ENCODE measurements around the gene TBC1D2B. TPM values are rescaled to one million over a fixed set of nuclear protein-coding genes. Genes with fewer than 3 reads are reported as not detected.
"Not testable (repeated sequence)": the region's sequence is repeated elsewhere in the genome, so short reads cannot be mapped to it uniquely, and the experiment has no call there.

The TBC1D2B gene
- total RNA-seq, 1 donor from 2014 or later, result 58.1 TPM

DNA sequence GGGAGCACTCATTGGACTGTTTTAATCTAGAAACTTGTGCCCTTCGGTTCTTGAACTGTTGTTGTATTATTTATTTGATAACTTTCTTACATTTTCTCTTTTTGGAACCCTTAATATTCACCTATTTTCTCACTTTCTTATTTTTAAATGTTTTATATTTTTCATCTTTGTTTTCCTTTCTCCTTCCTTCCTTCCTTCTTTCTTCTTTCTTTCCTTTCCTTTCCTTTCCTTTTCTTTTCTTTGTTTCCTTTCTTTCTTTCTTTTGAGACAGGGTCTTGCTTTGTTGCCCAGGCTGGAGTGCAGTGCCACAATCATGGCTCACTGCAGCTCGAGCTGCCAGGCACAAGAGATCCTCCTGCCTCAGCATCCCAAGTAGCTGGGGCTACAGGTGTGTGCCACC is 108.5 kb downstream of the TBC1D2B start:
- no peak overlapping the region for H3K4me3 Mint-ChIP-seq (ENCODE audit: unreplicated experiment)
- DNase-seq (ENCODE audit: low spot score), result no peak
- TF ChIP-seq, protein P1, sequence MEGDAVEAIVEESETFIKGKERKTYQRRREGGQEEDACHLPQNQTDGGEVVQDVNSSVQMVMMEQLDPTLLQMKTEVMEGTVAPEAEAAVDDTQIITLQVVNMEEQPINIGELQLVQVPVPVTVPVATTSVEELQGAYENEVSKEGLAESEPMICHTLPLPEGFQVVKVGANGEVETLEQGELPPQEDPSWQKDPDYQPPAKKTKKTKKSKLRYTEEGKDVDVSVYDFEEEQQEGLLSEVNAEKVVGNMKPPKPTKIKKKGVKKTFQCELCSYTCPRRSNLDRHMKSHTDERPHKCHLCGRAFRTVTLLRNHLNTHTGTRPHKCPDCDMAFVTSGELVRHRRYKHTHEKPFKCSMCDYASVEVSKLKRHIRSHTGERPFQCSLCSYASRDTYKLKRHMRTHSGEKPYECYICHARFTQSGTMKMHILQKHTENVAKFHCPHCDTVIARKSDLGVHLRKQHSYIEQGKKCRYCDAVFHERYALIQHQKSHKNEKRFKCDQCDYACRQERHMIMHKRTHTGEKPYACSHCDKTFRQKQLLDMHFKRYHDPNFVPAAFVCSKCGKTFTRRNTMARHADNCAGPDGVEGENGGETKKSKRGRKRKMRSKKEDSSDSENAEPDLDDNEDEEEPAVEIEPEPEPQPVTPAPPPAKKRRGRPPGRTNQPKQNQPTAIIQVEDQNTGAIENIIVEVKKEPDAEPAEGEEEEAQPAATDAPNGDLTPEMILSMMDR (IDR thresholded peaks at IDR 0.05), result no peak

DNA sequence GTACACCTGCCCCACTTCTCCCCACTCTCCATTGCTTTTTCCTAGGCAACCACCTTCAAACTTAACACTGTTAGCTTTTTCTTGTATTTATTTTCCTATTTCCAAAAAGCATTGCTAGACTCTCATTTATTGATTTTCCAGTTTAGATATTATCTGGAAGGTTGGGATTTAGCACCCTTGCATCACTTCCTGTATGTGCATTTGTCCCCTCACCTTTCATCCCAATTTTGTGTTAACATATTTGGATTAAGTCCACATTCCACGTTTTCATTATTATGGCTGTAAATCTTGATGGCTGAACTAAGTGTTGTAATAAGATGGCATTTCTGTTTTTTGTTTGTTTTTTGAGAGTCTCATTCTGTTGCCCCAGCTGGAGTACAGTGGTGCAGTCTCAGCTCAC is 109.7 kb downstream of the TBC1D2B start:
- peaks cover 1% of the 10 kb centered on the region for H3K36me3 Mint-ChIP-seq (ENCODE audit: low read depth)
- peaks cover 4% of the 10 kb centered on the region for H3K9me3 Mint-ChIP-seq (ENCODE audit: low read depth)
- TF ChIP-seq, protein P1 (IDR thresholded peaks at IDR 0.05), result no peak
- peaks cover 3% of the 10 kb centered on the region for H3K27me3 Mint-ChIP-seq (ENCODE audit: low read depth)
- H3K4me1 Mint-ChIP-seq (ENCODE audit: low read depth), result peaks cover 16% of the 10 kb centered on the region
- no peak overlapping the region for H3K27ac Mint-ChIP-seq (ENCODE audit: unreplicated experiment)
- no peak overlapping the region for H3K4me3 Mint-ChIP-seq (ENCODE audit: unreplicated experiment)
- DNase-seq (ENCODE audit: low spot score), result no peak

More for the DNA sequence above, 108.5 kb downstream of the TBC1D2B start:
- H3K27ac Mint-ChIP-seq (ENCODE audit: unreplicated experiment), result no peak overlapping the region
- peaks cover 19% of the 10 kb centered on the region for H3K4me1 Mint-ChIP-seq (ENCODE audit: low read depth)
- H3K36me3 Mint-ChIP-seq (ENCODE audit: low read depth), result peaks cover 1% of the 10 kb centered on the region
- H3K27me3 Mint-ChIP-seq (ENCODE audit: low read depth), result no peaks in the 10 kb centered on the region
- H3K9me3 Mint-ChIP-seq (ENCODE audit: low read depth), result peaks cover 4% of the 10 kb centered on the region

DNA sequence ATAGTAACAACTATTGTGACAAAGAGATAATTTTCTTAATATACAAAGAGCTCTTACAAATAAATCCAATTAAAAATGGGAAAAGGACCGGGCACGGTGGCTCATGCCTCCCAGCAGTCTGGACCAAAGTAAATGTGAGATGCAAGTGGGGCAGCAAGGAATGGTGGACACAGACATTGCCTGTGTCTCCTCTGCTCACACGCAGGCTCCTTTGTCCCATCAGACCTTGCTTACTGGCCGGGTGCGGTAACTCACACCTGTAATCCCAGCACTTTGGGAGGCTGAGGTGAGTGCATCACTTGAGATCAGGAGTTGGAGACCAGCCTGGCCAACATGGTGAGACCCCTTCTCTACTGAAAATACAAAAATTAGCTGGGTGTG is 110.3 kb downstream of the TBC1D2B start:
- H3K9me3 Mint-ChIP-seq (ENCODE audit: low read depth); DNase-seq (ENCODE audit: low spot score); H3K27me3 Mint-ChIP-seq (ENCODE audit: low read depth); H3K4me3 Mint-ChIP-seq (ENCODE audit: unreplicated experiment); H3K36me3 Mint-ChIP-seq (ENCODE audit: low read depth); H3K27ac Mint-ChIP-seq (ENCODE audit: unreplicated experiment): not testable (repeated sequence)
- H3K4me1 Mint-ChIP-seq (ENCODE audit: low read depth), result peaks cover 15% of the 10 kb centered on the region

DNA sequence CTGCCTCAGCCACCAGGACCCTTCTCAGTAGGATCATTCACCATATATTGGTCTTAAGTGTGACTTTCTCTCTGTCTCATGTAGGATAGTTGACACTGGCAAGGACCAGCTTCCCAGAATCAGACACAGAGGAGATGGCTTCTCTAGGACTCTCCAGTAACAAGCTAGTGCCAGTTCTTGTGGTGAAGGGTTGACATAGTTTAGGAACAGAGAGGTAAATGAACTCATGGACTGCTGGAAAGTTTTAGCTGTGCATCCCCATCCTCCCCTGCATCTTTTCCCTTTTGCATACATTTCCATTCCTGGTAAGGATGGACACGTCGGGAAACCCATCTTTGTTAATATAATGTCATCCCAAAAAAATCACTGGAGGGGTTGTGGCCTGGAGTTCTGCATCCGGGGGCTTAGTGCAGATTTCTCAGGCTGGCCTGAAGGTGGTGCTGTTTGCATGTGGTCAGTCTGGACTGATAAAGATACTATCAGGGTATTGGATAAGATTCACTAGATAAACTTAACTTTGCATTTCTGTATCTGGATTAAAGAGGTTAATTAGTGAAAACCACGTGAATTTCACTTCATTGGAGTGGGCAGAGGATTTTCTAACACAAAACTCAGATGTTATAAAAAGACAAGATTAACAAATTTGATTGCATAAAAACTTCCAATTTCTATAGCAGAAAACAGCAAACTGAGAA is 110.8 kb downstream of the TBC1D2B start:
- peaks cover 3% of the 10 kb centered on the region for H3K27me3 Mint-ChIP-seq (ENCODE audit: low read depth)
- peaks cover 4% of the 10 kb centered on the region for H3K9me3 Mint-ChIP-seq (ENCODE audit: low read depth)
- no peak for DNase-seq (ENCODE audit: low spot score)
- no peak overlapping the region for H3K27ac Mint-ChIP-seq (ENCODE audit: unreplicated experiment)
- H3K4me1 Mint-ChIP-seq (ENCODE audit: low read depth), result peaks cover 10% of the 10 kb centered on the region
- H3K36me3 Mint-ChIP-seq (ENCODE audit: low read depth), result peaks cover 1% of the 10 kb centered on the region
- no peak overlapping the region for H3K4me3 Mint-ChIP-seq (ENCODE audit: unreplicated experiment)
- TF ChIP-seq, protein P1 (IDR thresholded peaks at IDR 0.05), result peak; percentile 98

DNA sequence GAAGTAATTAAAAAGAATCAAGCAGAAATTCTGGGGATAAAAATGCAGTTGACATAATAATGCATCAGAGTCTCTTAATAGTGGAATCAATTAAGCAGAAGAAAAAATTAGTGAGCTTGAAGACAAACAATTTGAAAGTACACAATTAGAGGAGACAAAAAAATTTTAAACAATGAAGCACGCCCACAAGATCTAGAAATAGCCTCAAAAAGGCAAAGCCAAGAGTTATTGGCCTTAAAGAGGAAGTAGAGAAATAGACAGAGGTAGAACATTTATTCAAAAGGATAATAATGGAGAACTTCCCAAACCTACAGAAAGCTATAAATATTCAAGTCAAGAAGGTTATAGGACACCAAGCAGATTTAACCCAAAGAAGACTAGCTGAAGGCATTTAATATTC is 113.3 kb downstream of the TBC1D2B start:
- Mint-ChIP-seq H3K4me3 (ENCODE audit: unreplicated experiment) (no peak overlapping the region), H3K27ac (ENCODE audit: unreplicated experiment) (no peak overlapping the region), H3K4me1 (ENCODE audit: low read depth) (peaks cover 2% of the 10 kb centered on the region), H3K9me3 (ENCODE audit: low read depth) (peaks cover 4% of the 10 kb centered on the region), H3K36me3 (ENCODE audit: low read depth) (peaks cover 1% of the 10 kb centered on the region), H3K27me3 (ENCODE audit: low read depth) (peaks cover 3% of the 10 kb centered on the region)
- TF ChIP-seq, protein P1 (IDR thresholded peaks at IDR 0.05), result no peak
- DNase-seq (ENCODE audit: low spot score), result no peak

DNA sequence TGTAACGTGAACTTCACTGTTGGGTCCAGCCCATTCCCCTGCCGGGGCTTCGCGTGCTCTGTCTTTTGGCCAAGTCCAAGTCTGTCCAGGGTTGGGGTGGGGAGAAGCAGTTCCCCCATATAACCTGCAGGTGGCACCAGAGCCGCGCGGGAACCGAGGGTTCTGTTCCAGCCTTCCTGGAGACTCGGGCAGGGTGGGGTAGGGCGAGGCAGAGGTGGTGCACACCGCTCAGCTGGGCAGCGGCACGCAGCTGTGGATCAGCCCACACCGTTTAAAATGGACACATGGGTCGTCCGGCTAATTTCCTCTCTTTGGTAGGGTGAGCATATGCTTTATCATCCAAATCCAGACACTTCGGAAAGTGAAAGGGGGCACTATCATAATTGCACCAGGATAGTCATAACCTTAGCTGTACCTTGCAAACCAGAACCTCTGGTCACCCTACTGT is 118.1 kb downstream of the TBC1D2B start:
- no peaks in the 10 kb centered on the region for H3K4me1 Mint-ChIP-seq (ENCODE audit: low read depth)
- DNase-seq (ENCODE audit: low spot score), result no peak
- peak overlapping the region; percentile 54 for H3K4me3 Mint-ChIP-seq (ENCODE audit: unreplicated experiment)
- no peak overlapping the region for H3K27ac Mint-ChIP-seq (ENCODE audit: unreplicated experiment)
- TF ChIP-seq, protein P1 (IDR thresholded peaks at IDR 0.05), result peak; percentile 95
- no peaks in the 10 kb centered on the region for H3K36me3 Mint-ChIP-seq (ENCODE audit: low read depth)
- no peaks in the 10 kb centered on the region for H3K9me3 Mint-ChIP-seq (ENCODE audit: low read depth)
- H3K27me3 Mint-ChIP-seq (ENCODE audit: low read depth), result peaks cover 3% of the 10 kb centered on the region

DNA sequence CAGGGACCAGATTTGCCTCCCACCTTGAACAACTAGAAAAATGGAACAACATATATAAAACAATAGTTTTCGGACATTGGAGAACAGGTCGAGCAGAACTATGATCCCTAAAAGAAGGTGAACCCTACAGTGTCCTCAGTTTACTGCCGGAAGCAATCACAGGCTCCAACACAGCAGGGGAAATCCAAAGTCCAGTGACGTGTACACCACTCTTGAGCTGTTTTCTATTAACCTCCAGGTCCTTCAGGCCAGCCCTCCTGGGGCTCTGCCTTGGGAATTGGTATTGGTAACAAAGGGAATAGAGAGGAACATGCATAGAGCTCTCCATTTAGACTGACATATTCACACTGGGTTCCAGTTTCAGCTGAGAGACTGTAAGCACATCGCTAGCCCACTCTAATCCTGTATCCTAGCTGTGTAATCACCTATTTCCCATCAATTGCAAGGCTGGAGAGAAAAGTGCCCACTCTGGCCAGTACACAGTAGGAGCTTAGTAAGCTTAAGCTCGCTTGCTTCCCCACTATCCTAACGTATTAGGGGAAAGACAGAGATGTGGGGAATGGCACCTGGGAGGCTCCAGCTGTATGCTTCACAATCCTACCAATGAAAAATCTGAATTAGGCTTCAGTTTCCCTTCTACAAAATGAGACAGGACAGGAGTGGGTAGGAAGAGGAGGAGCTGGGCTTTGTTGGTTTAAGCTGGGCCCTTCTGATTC is 118.6 kb downstream of the TBC1D2B start:
- H3K9me3 Mint-ChIP-seq (ENCODE audit: low read depth); H3K4me3 Mint-ChIP-seq (ENCODE audit: unreplicated experiment); H3K36me3 Mint-ChIP-seq (ENCODE audit: low read depth); H3K27ac Mint-ChIP-seq (ENCODE audit: unreplicated experiment); DNase-seq (ENCODE audit: low spot score); H3K4me1 Mint-ChIP-seq (ENCODE audit: low read depth); H3K27me3 Mint-ChIP-seq (ENCODE audit: low read depth): not testable (repeated sequence)

DNA sequence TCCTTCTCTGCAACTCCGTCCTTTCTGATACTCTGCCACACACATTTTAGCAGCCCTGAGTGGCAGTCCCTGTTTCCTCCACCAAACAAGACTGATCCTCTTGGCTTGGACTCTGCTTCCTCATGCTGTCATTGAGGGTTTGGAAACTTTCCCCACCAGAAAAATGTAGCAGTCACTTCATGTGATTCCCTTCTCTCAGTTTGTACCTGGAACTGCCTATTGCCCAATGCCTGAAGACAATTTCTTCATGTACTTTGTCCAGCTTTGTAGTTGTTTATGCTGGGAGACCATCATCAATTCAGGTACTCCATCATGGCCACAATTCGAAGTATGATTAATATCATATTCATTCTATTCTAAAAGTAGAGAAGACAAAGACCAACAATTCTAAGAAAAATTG is 119.5 kb downstream of the TBC1D2B start:
- H3K27ac Mint-ChIP-seq (ENCODE audit: unreplicated experiment); H3K4me3 Mint-ChIP-seq (ENCODE audit: unreplicated experiment); H3K9me3 Mint-ChIP-seq (ENCODE audit: low read depth); H3K4me1 Mint-ChIP-seq (ENCODE audit: low read depth); H3K27me3 Mint-ChIP-seq (ENCODE audit: low read depth); DNase-seq (ENCODE audit: low spot score); H3K36me3 Mint-ChIP-seq (ENCODE audit: low read depth): not testable (repeated sequence)
